Measurements from ENCODE around the gene DCAF15. TPM values are rescaled to one million over a fixed set of nuclear protein-coding genes. Genes with fewer than 3 reads are reported as not detected.
A peak's percentile ranks its signal among the peaks of the same experiment; 100 is the strongest.

The DCAF15 gene
- total RNA-seq, 4 donors from 2014 or later = 15.8 to 64.4 (median 31.4) TPM

- Histone ChIP-seq H3K9me3 (no peaks in the 10 kb centered on the region), H3K36me3 (peaks cover 0 to 28% (median 0%) of the 10 kb centered on the region in 3 donors), H3K4me3 (no peak overlapping the region), H3K4me1 (peaks cover 0 to 22% (median 0%) of the 10 kb centered on the region in 4 donors), H3K27ac (peak overlapping the region in 3 of 4 donors; percentile 13 to 76 (median 52)), H3K27me3 (no peaks in the 10 kb centered on the region)
- DNase-seq = no peak
- no peak for TF ChIP-seq POLR2A (IDR thresholded peaks at IDR 0.05)
- no peak for TF ChIP-seq CTCF (IDR thresholded peaks at IDR 0.05)
Measured at GRCh38 chr19:13908674-13909073, 43.6 kb upstream of the DCAF15 start.

- H3K27ac ChIP-seq = peak overlapping the region in 3 of 4 donors; percentile 13 to 76 (median 52)
- no peaks in the 10 kb centered on the region for H3K27me3 ChIP-seq
- TF ChIP-seq CTCF (IDR thresholded peaks at IDR 0.05) (no peak), POLR2A (IDR thresholded peaks at IDR 0.05) (peak in 1 of 2 donors; percentile 43)
- DNase-seq = peak in 2 of 3 donors; percentile 81 to 83
- peaks cover 0 to 22% (median 0%) of the 10 kb centered on the region in 4 donors for H3K4me1 ChIP-seq
- H3K4me3 ChIP-seq = no peak overlapping the region
- no peaks in the 10 kb centered on the region for H3K9me3 ChIP-seq
- H3K36me3 ChIP-seq = peaks cover 0 to 35% (median 0%) of the 10 kb centered on the region in 3 donors
Measured at GRCh38 chr19:13909430-13909829, 42.9 kb upstream of the DCAF15 start.

- DNase-seq = no peak
- Histone ChIP-seq H3K36me3 (peaks cover 0 to 64% (median 0%) of the 10 kb centered on the region in 3 donors), H3K27ac (no peak overlapping the region), H3K9me3 (no peaks in the 10 kb centered on the region), H3K4me3 (no peak overlapping the region), H3K27me3 (no peaks in the 10 kb centered on the region), H3K4me1 (peaks cover 0 to under 1% (median 0%) of the 10 kb centered on the region in 4 donors)
- no peak for TF ChIP-seq CTCF (IDR thresholded peaks at IDR 0.05)
- no peak for TF ChIP-seq POLR2A (IDR thresholded peaks at IDR 0.05)
Measured at GRCh38 chr19:13913352-13913751, 39.0 kb upstream of the DCAF15 start.

- TF ChIP-seq POLR2A (IDR thresholded peaks at IDR 0.05) (no peak), CTCF (IDR thresholded peaks at IDR 0.05) (no peak)
- H3K27ac ChIP-seq = no peak overlapping the region
- no peak for DNase-seq
- no peaks in the 10 kb centered on the region for H3K27me3 ChIP-seq
- H3K9me3 ChIP-seq = no peaks in the 10 kb centered on the region
- H3K4me3 ChIP-seq = no peak overlapping the region
- H3K4me1 ChIP-seq = no peaks in the 10 kb centered on the region
- H3K36me3 ChIP-seq = peaks cover 0 to 79% (median 0%) of the 10 kb centered on the region in 3 donors
Measured at GRCh38 chr19:13914777-13915176, 37.5 kb upstream of the DCAF15 start.

GRCh38 chr19:13917888-13918406 is 34.4 kb upstream of the DCAF15 start:
- Histone ChIP-seq H3K4me1 (no peaks in the 10 kb centered on the region), H3K27ac (no peak overlapping the region), H3K4me3 (no peak overlapping the region), H3K9me3 (peaks cover 0 to 5% (median 0%) of the 10 kb centered on the region in 4 donors), H3K27me3 (no peaks in the 10 kb centered on the region), H3K36me3 (peaks cover 0 to 90% (median 3%) of the 10 kb centered on the region in 3 donors)
- DNase-seq = no peak
- TF ChIP-seq POLR2A (IDR thresholded peaks at IDR 0.05) = no peak
- TF ChIP-seq CTCF (IDR thresholded peaks at IDR 0.05) = no peak
